Fibroblast of lung (primary cell): ENCODE data around the gene SLC25A28. TPM values are rescaled to one million over a fixed set of nuclear protein-coding genes. Genes with fewer than 3 reads are reported as not detected.

Experiments
- DNase-seq, 2 donors: peaks; one replicate each; pipeline versions ENCODE4 v3.0.0 to v3.0.0-alpha.2; 2010; ENCODE audit warnings: low read depth in 2 of 2
- H2AFZ ChIP-seq: 2 replicates; pipeline ENCODE4 v1.5.1; 2012; ENCODE audit warnings: low read length, control low read depth, inconsistent platforms
- H3K27ac ChIP-seq: 2 replicates; pipeline ENCODE4 v1.5.1; 2011; ENCODE audit warnings: low read length, control low read depth; ENCODE audit not compliant: insufficient read depth
- H3K27me3 ChIP-seq: 2 replicates; pipeline ENCODE4 v1.5.1; 2011; ENCODE audit warnings: mild to moderate bottlenecking, low read length; ENCODE audit not compliant: control insufficient read depth, insufficient read depth
- H3K36me3 ChIP-seq: 2 replicates; pipeline ENCODE4 v1.5.1; 2011; ENCODE audit warnings: low read length; ENCODE audit not compliant: control insufficient read depth, insufficient read depth
- H3K4me1 ChIP-seq: 2 replicates; pipeline ENCODE4 v1.5.1; 2011; ENCODE audit warnings: low read length; ENCODE audit not compliant: control insufficient read depth, insufficient read depth; ENCODE audit errors: extremely low read depth
- H3K4me2 ChIP-seq: 2 replicates; pipeline ENCODE4 v1.5.1; 2011; ENCODE audit warnings: low read length, control low read depth; ENCODE audit not compliant: insufficient read depth; ENCODE audit errors: extremely low read depth
- H3K4me3 ChIP-seq, 4 experiments: fragments of 200-600 bp in 1 of 4; sonication (generic) in 1 of 4; replicated peaks in 1 of 4; 2 replicates each; pipeline ENCODE4 v1.5.1; 2011 to 2016; ENCODE audit warnings: low read length in 4 of 4, low read depth in 3 of 4, mild to moderate bottlenecking in 3 of 4, control low read depth in 2 of 4, inconsistent platforms in 1 of 4, mixed read lengths in 1 of 4; ENCODE audit not compliant: insufficient read depth in 1 of 4; ENCODE audit errors: control extremely low read depth in 1 of 4
- H3K79me2 ChIP-seq: 2 replicates; pipeline ENCODE4 v1.5.1; 2012; ENCODE audit warnings: mild to moderate bottlenecking, low read length, inconsistent platforms; ENCODE audit not compliant: control insufficient read depth, insufficient read depth
- H3K9ac ChIP-seq: 2 replicates; pipeline ENCODE4 v1.5.1; 2011; ENCODE audit warnings: mild to moderate bottlenecking, low read length, control low read depth; ENCODE audit not compliant: insufficient read depth
- H3K9me3 ChIP-seq: 2 replicates; pipeline ENCODE4 v1.5.1; 2012; ENCODE audit warnings: low read depth, low read length; ENCODE audit not compliant: control insufficient read depth, insufficient read depth
- H4K20me1 ChIP-seq: 2 replicates; pipeline ENCODE4 v1.5.1; 2011; ENCODE audit warnings: low read length; ENCODE audit not compliant: control insufficient read depth, insufficient read depth; ENCODE audit errors: extremely low read depth
- CTCF ChIP-seq, 2 donors: IDR thresholded peaks in 1 of 2; conservative IDR thresholded peaks in 1 of 2; 1 replicate in 1 of 2; 2 replicates in 1 of 2; pipeline ENCODE4 v1.5.1; 2011 to 2012; ENCODE audit warnings: low read length in 2 of 2, control low read depth in 1 of 2, inconsistent platforms in 1 of 2, low read depth in 1 of 2, mild to moderate bottlenecking in 1 of 2
- EZH2 ChIP-seq: IDR thresholded peaks from 2 replicates; pipeline ENCODE4 v1.5.1; 2012; ENCODE audit warnings: low read length, control low read depth, mild to moderate bottlenecking; ENCODE audit errors: missing control alignments
- polyA plus RNA-seq, 2 donors: library from polyadenylated mRNA; depleted of rRNA in 1 of 2; stranded (reverse) in 1 of 2; unstranded in 1 of 2; fragments of >200 nt; gene quantifications; 2 replicates each; pipeline ENCODE4 v1.2.1, GENCODE V29; 2011 to 2012; ENCODE audit warnings: missing spikeins in 1 of 2
- total RNA-seq: library from RNA; depleted of rRNA; stranded (reverse); fragments of >200 nt; gene quantifications from 2 replicates; pipeline ENCODE4 v1.2.1, GENCODE V29; 2014

Gene SLC25A28
- total and polyA plus RNA-seq, 2 donors (not counting 1 experiment from before 2014, with no cell fraction given) = 19.8 to 30.7 TPM

- H3K79me2 ChIP-seq = no peaks in the 10 kb centered on the region
- H4K20me1 ChIP-seq = no peaks in the 10 kb centered on the region
- no peaks in the 10 kb centered on the region for H3K27me3 ChIP-seq
- H2AFZ ChIP-seq = no peak overlapping the region
- H3K9me3 ChIP-seq = no peaks in the 10 kb centered on the region
- H3K4me2 ChIP-seq = no peak overlapping the region
- no peaks in the 10 kb centered on the region for H3K36me3 ChIP-seq
- no peak for TF ChIP-seq CTCF (conservative IDR thresholded peaks at IDR 0.05 in 1 of 2, IDR thresholded peaks at IDR 0.05 in 1 of 2; ENCODE audit: low read depth in 1 of 2, low read length in 2 of 2)
- no peak for TF ChIP-seq EZH2
- no peak overlapping the region for H3K9ac ChIP-seq
- H3K4me3 ChIP-seq = no peak overlapping the region
- H3K4me1 ChIP-seq = no peaks in the 10 kb centered on the region
- no peak overlapping the region for H3K27ac ChIP-seq
- DNase-seq = no peak
Observed at GRCh38 chr10:99648717-99649116, 28.5 kb upstream of the SLC25A28 start.

GRCh38 chr10:99647601-99648151, 27.4 kb upstream of the SLC25A28 start:
- Histone ChIP-seq H4K20me1 (no peaks in the 10 kb centered on the region), H3K9me3 (no peaks in the 10 kb centered on the region), H3K27ac (no peak overlapping the region), H3K9ac (no peak overlapping the region), H3K4me3 (no peak overlapping the region), H3K4me1 (no peaks in the 10 kb centered on the region), H2AFZ (no peak overlapping the region), H3K36me3 (no peaks in the 10 kb centered on the region), H3K79me2 (no peaks in the 10 kb centered on the region), H3K27me3 (no peaks in the 10 kb centered on the region), H3K4me2 (no peak overlapping the region)
- TF ChIP-seq CTCF (conservative IDR thresholded peaks at IDR 0.05 in 1 of 2, IDR thresholded peaks at IDR 0.05 in 1 of 2; ENCODE audit: low read depth in 1 of 2, low read length in 2 of 2) (no peak), EZH2 (no peak)
- DNase-seq = no peak

- H3K4me3 ChIP-seq = no peak overlapping the region
- H4K20me1 ChIP-seq = no peaks in the 10 kb centered on the region
- TF ChIP-seq EZH2 (no peak), CTCF (conservative IDR thresholded peaks at IDR 0.05 in 1 of 2, IDR thresholded peaks at IDR 0.05 in 1 of 2; ENCODE audit: low read depth in 1 of 2, low read length in 2 of 2) (no peak)
- no peaks in the 10 kb centered on the region for H3K27me3 ChIP-seq
- no peaks in the 10 kb centered on the region for H3K4me1 ChIP-seq
- no peak overlapping the region for H3K9ac ChIP-seq
- no peak for DNase-seq
- H3K36me3 ChIP-seq = no peaks in the 10 kb centered on the region
- no peak overlapping the region for H2AFZ ChIP-seq
- H3K9me3 ChIP-seq = no peaks in the 10 kb centered on the region
- no peaks in the 10 kb centered on the region for H3K79me2 ChIP-seq
- no peak overlapping the region for H3K27ac ChIP-seq
- H3K4me2 ChIP-seq = no peak overlapping the region
Observed at GRCh38 chr10:99633832-99634231, 13.6 kb upstream of the SLC25A28 start.
